HG02798 (cell line): ENCODE measurements around the gene GYS1.

ENCODE experiments used
- ATAC-seq: cut with Tn5 transposase; IDR thresholded peaks from one replicate; pipeline ENCODE4 v1.9.1; 2021; ENCODE audit warnings: mild to moderate bottlenecking; ENCODE audit not compliant: unreplicated experiment, poor library complexity

The GYS1 gene

DNA sequence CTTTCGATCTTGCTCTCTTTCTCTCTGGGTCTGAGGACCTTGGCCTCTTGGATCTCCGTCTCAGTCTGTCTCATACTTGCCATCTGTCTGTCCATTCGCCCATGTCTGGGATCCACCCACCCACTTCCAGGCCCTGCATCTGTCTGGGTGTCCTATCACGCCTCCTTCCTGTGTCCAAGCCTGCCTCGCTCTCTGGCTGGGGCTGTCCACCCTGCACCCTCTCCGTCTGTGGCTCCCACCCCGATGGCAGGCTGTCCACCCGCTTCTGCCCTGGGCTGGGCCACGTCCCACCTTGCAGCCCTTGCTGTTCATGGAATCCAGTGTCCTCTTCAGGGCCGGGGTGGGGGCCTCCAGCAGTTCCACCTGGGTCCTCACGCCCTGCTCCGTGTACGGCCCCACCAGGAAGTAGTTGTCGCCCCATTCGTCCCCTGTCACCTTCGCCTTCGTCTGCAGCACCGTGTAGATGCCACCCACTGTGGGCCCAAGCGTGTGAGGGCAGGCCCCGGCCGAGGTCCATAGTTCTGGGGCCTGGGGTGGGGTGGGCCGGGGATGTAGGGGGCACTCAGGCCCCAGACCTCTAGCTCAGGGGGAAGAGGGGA is 2.0 kb downstream of the GYS1 start:
- ATAC-seq, result no peak

GRCh38 chr19:48990400-48990799 is 2.7 kb downstream of the GYS1 start:
- ATAC-seq, result no peak

- ATAC-seq, result no peak
These were observed 3.3 kb downstream of the GYS1 start for GRCh38 chr19:48989701-48990291.

DNA sequence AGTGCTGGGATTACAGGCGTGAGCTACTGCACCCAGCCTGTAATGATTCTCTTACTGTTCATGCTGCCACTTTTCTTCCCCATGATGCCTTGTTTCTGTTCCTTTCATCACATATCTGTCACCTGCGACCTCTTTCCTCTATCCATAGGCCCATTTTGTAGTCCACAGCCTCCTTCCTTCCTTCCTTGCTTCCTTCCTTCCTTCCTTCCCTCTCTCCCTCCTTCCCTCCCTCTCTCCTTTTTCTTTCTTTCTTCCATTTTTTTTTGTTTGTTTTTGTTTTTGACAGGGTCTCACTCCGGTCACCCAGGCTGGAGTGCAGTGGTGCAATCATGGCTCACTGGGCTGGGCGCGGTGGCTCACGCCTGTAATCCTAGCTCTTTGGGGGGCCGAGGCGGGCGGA is 4.2 kb downstream of the GYS1 start:
- no peak for ATAC-seq

DNA sequence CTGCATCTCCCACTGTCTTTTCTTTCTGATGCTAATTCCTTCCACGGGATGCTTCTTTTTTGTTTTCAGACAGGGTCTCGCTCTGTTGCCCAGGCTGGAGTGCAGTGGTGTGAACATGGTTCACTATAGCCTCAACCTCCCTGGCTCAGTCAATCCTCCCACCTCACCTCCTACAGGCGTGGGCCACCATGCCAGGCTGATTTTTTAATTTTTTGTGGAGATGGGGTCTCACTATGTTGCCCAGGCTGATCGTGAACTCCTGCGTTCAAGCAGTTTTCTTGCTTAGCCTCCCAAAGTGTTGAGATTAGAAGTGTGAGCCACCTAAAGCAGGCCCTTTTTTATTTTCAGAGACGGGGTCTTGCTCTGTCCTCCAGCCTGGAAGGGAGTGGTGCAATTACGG is 4.8 kb downstream of the GYS1 start:
- ATAC-seq, result no peak

DNA sequence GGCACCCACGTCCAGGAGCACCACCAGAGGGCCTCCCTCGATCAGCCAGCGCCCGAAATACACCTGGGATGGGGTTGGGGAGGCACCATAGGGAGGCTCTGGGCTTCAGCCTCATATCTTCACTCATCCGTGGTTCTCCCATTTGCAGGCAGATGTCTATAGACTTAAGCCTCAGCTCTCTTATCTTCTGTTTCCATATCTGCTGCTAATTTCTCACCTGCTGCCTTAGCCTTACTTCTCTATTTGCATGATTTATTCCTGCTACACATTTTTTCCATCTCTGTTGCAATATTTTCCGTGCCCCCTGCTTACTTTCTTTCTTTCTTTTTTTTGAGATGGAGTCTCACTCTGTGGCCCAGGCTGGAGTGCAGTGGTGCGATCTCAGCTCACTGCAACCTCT is 5.8 kb downstream of the GYS1 start:
- no peak for ATAC-seq

- ATAC-seq, result no peak
These were observed 6.9 kb downstream of the GYS1 start for GRCh38 chr19:48986211-48986610.

DNA sequence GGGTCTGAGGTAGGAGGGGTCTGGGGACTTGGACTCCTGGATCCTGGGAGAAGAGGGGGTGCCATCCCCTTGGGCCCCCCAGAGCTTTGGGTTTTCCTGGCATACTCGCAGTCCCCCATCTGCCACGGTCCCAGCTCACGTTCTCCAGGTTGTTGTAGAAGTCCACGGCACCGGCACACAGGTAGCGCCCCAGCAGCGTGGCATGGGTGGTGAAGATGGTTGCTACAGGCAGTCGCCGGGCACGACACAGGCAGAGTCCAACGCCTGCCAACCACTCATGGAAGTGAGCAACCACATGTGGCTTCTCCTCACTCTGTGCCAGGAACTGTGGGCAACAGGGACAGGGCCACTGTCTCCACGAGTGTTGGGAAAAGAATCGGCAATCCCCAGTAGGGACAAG is 7.4 kb downstream of the GYS1 start:
- ATAC-seq, result no peak

DNA sequence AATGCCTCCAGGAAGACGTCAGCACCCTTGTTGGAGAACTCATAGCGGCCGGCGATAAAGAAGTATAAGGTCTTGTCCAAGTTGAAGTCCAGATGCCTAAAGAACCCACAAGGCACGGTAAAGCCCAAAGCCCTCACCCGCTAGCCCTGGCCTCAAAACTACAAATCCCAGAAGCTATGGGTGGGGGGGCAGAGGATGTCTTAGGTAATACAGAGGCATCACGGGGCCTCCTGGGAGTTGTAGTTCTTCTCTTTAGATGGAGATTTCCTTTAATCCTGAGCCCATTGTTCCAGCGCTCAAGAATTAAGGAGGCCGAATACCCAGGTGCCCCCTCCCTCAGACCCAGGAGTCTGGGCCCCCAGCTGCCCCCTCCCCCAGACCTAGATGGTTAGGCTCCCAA is 10.8 kb downstream of the GYS1 start:
- ATAC-seq, result no peak

- ATAC-seq, result no peak
These were observed 16.0 kb downstream of the GYS1 start for GRCh38 chr19:48977061-48977460.

- no peak for ATAC-seq
These were observed 16.9 kb downstream of the GYS1 start for GRCh38 chr19:48975947-48976847.

DNA sequence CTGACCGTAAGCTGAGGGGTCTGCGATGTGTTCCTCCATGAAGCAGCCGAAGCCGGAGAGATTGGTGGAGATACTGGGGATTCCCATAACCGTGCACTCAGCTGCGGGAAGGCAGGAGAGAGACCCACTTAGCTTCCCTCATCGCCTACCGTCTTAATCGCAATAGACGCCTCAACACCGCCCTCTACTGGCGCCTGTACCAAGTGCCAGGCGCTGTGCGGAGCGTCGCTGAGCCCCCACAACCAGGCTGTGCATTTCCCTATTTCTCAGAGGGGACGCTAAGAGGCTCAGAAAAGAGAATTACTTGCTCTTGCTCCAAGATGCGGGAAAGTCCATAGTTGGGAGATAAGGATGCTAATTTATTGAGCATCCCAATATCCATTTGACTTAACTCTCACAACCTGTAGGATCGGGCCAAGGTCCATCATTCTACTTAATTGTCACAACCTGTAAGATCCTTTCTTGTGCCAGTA is 22.1 kb downstream of the GYS1 start:
- ATAC-seq, result no peak

DNA sequence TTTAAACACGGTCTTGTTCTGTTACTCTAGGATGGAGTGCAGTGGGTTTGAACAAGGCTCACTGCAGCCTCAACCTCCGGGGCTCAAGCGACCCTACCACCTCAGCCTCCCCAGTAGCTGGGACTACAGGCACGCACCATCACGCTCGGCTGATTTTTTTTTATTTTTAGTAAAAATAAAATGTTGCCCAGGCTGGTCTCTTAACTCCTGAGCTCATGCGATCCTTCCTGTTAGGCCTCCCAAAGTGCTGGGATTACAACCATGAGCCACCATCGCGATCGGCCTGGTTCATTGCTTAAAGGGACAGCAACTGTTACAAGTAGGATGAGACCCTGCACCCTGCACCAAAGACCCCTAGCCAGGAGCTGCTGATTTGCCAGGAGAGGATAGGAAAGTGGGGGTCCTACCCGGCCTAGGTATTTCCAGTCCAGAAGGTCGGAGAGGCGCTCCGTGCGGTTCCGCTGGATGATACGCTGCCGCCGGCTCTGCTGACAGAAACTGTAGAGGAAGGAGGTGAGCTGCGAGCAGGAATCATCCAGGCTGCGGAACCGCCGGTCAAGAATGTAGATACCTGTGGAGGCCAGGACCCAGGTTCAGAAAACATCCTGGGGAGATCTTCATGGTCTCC is 22.9 kb downstream of the GYS1 start:
- ATAC-seq, result no peak

DNA sequence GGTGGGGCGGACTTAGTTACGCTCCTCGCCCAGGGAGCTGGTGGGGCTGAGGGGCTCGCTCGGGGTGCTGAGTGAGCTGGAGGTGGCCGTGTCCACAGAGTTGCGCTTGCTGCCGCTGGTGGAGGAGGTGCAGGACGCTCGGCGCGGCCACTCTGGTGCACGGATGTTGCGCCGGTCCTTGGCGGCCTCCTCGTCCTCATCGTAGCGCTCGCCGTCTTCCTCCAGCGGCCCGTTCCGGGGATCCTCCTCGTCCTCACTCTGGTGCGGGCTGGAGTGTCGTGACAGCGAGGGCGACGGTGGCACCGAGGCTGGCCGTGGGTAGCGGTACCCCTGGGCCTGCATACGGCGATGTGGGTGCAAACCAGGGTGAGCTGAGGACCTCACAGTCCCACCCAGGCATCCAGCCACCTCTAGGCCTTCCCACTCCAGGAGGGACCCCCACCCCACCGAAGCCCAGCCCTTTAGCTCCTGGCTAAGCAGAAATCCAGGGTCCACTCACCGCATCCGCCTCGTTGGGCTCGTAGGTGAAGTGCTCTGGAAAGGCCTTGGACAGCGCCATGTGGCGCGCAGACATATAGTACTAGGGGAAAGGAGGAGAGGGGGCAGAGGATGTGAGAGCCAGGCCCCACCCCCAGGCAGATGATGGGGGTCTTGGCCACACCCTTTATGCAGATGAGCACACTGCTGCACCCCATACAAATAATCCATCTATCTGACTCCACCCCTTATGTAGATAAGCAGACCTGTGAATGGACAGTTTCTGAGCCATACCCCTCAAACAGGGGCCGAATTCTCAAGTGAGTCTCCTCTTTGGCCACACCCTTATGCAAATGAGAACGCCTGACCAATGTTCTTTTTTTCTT is 23.6 kb downstream of the GYS1 start:
- ATAC-seq, result no peak

DNA sequence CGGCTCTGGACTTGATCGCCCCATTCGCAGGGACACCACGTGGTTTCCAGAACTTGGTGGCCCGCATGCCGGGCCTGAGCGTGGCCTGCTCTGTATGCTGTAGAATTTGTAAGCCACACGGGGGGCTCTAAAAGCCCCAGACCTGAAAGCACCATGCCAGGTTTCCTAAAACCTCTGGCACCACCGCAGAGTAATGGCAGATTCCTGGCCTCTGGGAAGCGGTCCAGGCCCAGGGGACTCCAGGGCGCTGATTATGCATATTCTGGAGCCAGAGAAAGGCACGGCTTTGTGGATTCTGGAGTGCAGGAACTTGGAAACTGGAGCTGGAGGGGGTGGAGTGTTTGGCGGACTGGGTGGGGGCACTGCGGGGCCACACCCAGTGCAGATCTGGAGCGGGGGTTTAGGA is 24.3 kb downstream of the GYS1 start:
- ATAC-seq, result no peak

DNA sequence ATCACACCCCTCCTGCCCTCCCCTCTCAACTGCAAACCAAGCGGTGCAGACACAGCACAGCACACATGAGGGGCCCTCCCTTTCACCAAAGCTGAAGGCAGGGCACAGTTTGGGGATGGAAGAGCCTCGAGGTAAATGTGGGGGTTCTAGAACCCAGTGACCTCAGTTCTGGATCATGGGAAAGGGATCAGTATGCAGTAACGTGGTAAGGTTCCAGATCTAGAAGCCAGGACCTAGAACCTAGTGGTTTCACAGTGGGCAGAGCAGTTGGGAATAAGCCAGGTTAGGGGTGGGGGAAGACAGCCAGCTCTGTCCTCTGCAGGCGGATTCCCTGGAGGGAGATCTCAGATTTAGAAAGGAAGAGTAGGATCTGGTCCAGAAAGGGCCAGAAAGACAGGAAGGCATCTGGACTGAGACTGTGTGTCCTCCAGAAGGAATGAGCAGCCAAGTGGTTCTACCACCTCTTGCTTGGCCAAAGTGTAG is 24.9 kb downstream of the GYS1 start:
- no peak for ATAC-seq

DNA sequence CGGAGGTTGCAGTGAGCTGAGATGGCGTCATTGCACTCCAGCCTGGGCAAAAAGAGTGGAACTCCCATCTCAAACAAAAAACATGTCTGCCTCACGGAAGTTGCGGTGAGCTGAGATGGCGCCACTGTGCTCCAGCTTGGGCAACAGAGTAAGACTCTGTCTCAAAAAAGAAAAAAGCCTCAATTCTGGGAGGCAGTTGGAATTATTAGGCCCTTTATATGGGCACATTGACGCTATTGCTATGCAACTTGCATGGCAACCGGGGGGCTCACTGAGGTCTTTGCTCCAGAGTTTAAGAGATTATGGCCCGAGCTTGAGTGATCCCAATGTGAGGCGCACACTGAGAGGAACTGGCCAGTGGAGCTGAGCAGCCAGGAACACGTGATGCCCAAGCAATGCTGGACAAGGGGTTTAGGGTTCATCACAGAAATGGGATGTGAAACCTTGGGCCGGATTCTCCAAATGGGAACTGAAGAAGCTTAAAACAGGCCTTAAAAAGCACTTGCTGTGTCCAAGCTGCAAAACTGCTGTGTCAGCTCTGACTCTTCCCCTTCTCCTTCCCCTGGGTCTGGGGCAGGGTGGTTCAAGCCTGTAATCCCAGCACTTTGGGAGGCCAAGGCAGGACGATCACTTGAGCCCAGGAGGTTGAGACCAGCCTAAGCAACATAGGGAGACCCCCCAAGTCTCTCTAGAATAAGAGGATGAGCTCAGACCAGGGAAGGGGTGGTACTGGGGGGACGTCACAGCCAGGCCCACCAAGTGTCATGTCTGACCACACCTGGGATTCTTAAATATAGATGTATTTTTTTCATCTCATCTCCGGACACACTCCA is 25.5 kb downstream of the GYS1 start:
- no peak for ATAC-seq

DNA sequence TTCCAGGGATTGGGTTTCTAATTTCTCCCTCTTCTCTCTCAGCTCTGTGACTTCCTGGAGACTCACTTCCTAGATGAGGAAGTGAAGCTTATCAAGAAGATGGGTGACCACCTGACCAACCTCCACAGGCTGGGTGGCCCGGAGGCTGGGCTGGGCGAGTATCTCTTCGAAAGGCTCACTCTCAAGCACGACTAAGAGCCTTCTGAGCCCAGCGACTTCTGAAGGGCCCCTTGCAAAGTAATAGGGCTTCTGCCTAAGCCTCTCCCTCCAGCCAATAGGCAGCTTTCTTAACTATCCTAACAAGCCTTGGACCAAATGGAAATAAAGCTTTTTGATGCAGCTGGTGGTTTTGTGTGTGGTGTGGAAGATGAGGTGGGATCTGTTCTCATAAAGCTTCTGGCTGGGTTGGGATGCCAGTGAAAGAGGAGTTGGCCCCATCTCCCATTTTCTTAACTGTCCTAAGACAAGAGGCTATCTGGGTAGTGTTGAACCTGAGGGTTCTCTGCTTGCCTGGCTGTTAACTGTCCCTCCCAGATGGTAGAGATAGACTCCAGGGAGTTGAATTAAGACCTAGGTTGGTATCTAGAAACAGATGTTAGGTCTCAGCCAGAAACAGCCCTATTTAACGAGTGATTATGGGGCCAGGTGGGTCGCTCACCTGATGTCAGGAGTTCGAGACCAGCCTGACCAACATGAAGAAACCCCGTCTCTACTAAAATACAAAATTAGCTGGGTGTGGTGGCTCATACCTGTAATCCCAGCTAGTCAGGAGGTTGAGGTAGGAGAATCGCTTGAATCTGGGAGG is 26.4 kb downstream of the GYS1 start:
- no peak for ATAC-seq
